GM12892 (cell line): Measurements from ENCODE around the gene ABLIM2.

Experiments
- POLR2A ChIP-seq: IDR thresholded peaks from 2 replicates; pipeline ENCODE4 v1.6.1; 2011; ENCODE audit warnings: low read depth, low read length, control low read depth
- TAF1 ChIP-seq: IDR thresholded peaks from 2 replicates; pipeline ENCODE4 v1.6.1; 2011; ENCODE audit warnings: low read depth, mild to moderate bottlenecking, control low read depth, low read length, borderline replicate concordance

GRCh38 chr4:8071766-8072165, 86.8 kb downstream of the ABLIM2 start:
- no peak for TF ChIP-seq POLR2A
- TF ChIP-seq TAF1 = no peak
